ENCODE data around the gene GABRR3.

GRCh38 chr3:97967966-97968365, 67.1 kb downstream of the GABRR3 start:
- TF ChIP-seq CTCF (conservative IDR thresholded peaks at IDR 0.05; ENCODE audit: low read depth in 2 of 2) (peak; percentile 55 to 67), EZH2phosphoT487 (IDR thresholded peaks at IDR 0.05; ENCODE audit: unreplicated experiment) (no peak), POLR2AphosphoS5 (IDR thresholded peaks at IDR 0.05; ENCODE audit: low read depth) (no peak), EZH2 (IDR thresholded peaks at IDR 0.05; ENCODE audit: low read depth, unreplicated experiment) (no peak)
- TF ChIP-seq, protein P1, sequence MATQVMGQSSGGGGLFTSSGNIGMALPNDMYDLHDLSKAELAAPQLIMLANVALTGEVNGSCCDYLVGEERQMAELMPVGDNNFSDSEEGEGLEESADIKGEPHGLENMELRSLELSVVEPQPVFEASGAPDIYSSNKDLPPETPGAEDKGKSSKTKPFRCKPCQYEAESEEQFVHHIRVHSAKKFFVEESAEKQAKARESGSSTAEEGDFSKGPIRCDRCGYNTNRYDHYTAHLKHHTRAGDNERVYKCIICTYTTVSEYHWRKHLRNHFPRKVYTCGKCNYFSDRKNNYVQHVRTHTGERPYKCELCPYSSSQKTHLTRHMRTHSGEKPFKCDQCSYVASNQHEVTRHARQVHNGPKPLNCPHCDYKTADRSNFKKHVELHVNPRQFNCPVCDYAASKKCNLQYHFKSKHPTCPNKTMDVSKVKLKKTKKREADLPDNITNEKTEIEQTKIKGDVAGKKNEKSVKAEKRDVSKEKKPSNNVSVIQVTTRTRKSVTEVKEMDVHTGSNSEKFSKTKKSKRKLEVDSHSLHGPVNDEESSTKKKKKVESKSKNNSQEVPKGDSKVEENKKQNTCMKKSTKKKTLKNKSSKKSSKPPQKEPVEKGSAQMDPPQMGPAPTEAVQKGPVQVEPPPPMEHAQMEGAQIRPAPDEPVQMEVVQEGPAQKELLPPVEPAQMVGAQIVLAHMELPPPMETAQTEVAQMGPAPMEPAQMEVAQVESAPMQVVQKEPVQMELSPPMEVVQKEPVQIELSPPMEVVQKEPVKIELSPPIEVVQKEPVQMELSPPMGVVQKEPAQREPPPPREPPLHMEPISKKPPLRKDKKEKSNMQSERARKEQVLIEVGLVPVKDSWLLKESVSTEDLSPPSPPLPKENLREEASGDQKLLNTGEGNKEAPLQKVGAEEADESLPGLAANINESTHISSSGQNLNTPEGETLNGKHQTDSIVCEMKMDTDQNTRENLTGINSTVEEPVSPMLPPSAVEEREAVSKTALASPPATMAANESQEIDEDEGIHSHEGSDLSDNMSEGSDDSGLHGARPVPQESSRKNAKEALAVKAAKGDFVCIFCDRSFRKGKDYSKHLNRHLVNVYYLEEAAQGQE (IDR thresholded peaks at IDR 0.05; ENCODE audit: unreplicated experiment) = no peak

All from GM23338 (cell line).